Raji (cell line): Measurements from ENCODE around the gene HTT.

Experiments
- POLR2A ChIP-seq: IDR thresholded peaks from 2 replicates; pipeline ENCODE4 v1.6.1; 2011; ENCODE audit warnings: low read depth, low read length, control low read depth; ENCODE audit not compliant: insufficient read depth

HTT gene

DNA sequence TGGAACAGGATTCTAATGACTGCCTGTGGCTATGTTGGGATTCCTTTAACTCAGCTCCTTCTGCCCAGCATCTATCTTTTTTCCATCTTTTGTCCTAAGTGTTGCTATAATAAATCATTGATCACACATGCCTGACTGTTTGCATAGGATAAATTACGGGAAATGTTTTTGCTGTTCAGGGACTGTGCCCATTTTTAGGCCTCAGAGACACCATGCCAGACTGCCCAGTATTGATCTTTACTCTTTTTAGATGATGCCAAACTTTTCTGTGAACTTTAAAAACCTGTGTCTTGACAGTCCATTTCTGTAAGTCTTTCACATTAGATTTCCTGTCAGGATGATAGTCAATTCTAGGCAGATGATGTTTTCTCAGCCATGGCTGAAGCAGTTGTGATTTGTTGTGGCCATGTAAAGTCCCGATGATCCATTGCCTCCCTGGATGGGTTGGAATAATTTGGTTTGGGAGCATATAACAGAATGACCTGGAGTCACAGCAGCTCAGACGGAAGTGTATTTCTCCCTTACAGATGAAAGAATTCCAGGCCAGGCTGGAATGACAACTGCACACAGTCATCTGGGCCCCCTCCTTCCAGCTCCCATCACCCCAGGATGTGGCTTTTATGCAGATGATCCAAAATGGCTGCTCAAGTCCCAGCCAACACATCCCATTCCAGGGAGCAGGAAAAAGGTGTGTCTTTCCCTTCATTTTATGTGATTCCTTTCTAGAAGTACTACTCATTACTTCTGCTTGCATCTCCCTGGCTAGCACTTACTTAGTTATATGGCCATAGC, 3.6 kb upstream of the HTT start:
- TF ChIP-seq POLR2A, result no peak

- no peak for TF ChIP-seq POLR2A
These were observed 2.7 kb upstream of the HTT start for GRCh38 chr4:3071811-3072210.

- peak; percentile 83 for TF ChIP-seq POLR2A
These were observed 1.1 kb upstream of the HTT start for GRCh38 chr4:3073158-3074077.

DNA sequence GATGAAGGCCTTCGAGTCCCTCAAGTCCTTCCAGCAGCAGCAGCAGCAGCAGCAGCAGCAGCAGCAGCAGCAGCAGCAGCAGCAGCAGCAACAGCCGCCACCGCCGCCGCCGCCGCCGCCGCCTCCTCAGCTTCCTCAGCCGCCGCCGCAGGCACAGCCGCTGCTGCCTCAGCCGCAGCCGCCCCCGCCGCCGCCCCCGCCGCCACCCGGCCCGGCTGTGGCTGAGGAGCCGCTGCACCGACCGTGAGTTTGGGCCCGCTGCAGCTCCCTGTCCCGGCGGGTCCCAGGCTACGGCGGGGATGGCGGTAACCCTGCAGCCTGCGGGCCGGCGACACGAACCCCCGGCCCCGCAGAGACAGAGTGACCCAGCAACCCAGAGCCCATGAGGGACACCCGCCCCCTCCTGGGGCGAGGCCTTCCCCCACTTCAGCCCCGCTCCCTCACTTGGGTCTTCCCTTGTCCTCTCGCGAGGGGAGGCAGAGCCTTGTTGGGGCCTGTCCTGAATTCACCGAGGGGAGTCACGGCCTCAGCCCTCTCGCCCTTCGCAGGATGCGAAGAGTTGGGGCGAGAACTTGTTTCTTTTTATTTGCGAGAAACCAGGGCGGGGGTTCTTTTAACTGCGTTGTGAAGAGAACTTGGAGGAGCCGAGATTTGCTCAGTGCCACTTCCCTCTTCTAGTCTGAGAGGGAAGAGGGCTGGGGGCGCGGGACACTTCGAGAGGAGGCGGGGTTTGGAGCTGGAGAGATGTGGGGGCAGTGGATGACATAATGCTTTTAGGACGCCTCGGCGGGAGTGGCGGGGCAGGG, 568 bp downstream of the HTT start:
- peak; percentile 42; the same call in 1 of the 2 replicates for TF ChIP-seq POLR2A

DNA sequence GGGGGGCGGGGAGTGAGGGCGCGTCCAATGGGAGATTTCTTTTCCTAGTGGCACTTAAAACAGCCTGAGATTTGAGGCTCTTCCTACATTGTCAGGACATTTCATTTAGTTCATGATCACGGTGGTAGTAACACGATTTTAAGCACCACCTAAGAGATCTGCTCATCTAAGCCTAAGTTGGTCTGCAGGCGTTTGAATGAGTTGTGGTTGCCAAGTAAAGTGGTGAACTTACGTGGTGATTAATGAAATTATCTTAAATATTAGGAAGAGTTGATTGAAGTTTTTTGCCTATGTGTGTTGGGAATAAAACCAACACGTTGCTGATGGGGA, 1.1 kb downstream of the HTT start:
- no peak for TF ChIP-seq POLR2A

DNA sequence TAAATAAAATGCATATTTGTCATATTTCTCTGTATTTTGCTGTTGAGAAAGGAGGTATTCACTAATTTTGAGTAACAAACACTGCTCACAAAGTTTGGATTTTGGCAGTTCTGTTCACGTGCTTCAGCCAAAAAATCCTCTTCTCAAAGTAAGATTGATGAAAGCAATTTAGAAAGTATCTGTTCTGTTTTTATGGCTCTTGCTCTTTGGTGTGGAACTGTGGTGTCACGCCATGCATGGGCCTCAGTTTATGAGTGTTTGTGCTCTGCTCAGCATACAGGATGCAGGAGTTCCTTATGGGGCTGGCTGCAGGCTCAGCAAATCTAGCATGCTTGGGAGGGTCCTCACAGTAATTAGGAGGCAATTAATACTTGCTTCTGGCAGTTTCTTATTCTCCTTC, 3.3 kb downstream of the HTT start:
- TF ChIP-seq POLR2A, result no peak

DNA sequence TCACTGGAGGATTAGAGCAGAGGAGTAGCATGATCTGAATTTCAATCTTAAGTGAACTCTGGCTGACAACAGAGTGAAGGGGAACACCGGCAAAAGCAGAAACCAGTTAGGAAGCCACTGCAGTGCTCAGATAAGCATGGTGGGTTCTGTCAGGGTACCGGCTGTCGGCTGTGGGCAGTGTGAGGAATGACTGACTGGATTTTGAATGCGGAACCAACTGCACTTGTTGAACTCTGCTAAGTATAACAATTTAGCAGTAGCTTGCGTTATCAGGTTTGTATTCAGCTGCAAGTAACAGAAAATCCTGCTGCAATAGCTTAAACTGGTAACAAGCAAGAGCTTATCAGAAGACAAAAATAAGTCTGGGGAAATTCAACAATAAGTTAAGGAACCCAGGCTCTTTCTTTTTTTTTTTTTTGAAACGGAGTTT, 5.2 kb downstream of the HTT start:
- no peak for TF ChIP-seq POLR2A

GRCh38 chr4:3082925-3083515, 8.5 kb downstream of the HTT start:
- no peak for TF ChIP-seq POLR2A

GRCh38 chr4:3083732-3084131, 9.3 kb downstream of the HTT start:
- no peak for TF ChIP-seq POLR2A

GRCh38 chr4:3085948-3086670, 11.6 kb downstream of the HTT start:
- TF ChIP-seq POLR2A, result no peak

GRCh38 chr4:3087115-3087797, 12.8 kb downstream of the HTT start:
- TF ChIP-seq POLR2A, result no peak

GRCh38 chr4:3091464-3091863, 17.0 kb downstream of the HTT start:
- no peak for TF ChIP-seq POLR2A

- no peak for TF ChIP-seq POLR2A
These were observed 21.7 kb downstream of the HTT start for GRCh38 chr4:3096202-3096601.

- no peak for TF ChIP-seq POLR2A
These were observed 23.9 kb downstream of the HTT start for GRCh38 chr4:3098346-3098745.
